ENCODE measurements around the gene TRIM66.

DNA sequence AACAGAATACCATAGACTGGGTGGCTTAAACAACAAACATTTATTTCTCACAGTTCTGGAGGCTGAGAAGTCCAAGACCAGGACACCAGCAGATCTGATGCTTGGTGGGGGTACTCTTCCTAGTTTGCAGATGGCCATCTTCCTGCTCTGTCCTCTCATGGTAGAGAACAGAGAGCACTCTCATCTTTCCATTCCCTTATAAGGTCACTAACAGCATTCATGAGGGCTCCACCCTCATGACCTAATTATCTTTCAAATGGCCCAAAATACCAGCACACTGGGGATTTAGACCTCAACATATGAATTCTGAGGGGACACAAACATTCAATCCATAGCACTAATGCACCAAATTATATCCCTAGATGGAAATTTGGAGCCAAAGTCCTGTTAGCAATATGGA, 94.5 kb downstream of the TRIM66 start:
- TF ChIP-seq EZH2 (IDR thresholded peaks at IDR 0.05; ENCODE audit: low read depth, low read length, severe bottlenecking) (no peak), MAFK (IDR thresholded peaks at IDR 0.05; ENCODE audit: low read depth, low read length) (no peak), HDAC2 (IDR thresholded peaks at IDR 0.05; ENCODE audit: borderline replicate concordance in 1 of 2, low read depth in 2 of 2, low read length in 2 of 2) (no peak), SP1 (IDR thresholded peaks at IDR 0.05; ENCODE audit: low read depth, low read length) (no peak), FOSL1 (IDR thresholded peaks at IDR 0.05; ENCODE audit: insufficient read depth, low read depth, low read length) (no peak)
- TF ChIP-seq, protein P1, sequence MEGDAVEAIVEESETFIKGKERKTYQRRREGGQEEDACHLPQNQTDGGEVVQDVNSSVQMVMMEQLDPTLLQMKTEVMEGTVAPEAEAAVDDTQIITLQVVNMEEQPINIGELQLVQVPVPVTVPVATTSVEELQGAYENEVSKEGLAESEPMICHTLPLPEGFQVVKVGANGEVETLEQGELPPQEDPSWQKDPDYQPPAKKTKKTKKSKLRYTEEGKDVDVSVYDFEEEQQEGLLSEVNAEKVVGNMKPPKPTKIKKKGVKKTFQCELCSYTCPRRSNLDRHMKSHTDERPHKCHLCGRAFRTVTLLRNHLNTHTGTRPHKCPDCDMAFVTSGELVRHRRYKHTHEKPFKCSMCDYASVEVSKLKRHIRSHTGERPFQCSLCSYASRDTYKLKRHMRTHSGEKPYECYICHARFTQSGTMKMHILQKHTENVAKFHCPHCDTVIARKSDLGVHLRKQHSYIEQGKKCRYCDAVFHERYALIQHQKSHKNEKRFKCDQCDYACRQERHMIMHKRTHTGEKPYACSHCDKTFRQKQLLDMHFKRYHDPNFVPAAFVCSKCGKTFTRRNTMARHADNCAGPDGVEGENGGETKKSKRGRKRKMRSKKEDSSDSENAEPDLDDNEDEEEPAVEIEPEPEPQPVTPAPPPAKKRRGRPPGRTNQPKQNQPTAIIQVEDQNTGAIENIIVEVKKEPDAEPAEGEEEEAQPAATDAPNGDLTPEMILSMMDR (IDR thresholded peaks at IDR 0.05; ENCODE audit: control extremely low read depth in 1 of 3, insufficient read depth in 1 of 3, low read depth in 1 of 3, low read length in 3 of 3), result no peak
